HepG2 (cell line): ENCODE results near the gene HABP4. TPM values are rescaled to one million over a fixed set of nuclear protein-coding genes. Genes with fewer than 3 reads are reported as not detected.

Experiments
- ARHGAP35 ChIP-seq: sonication (generic); formaldehyde crosslinking; IDR thresholded peaks from 2 replicates; pipeline ENCODE4 v1.9.0; 2022; ENCODE audit warnings: mild to moderate bottlenecking, inconsistent platforms, moderate library complexity, missing genetic modification reagents, borderline replicate concordance
- BCL3 ChIP-seq: sonication (generic); formaldehyde crosslinking; IDR thresholded peaks from 2 replicates; pipeline ENCODE4 v1.5.1; 2020; ENCODE audit warnings: mild to moderate bottlenecking, missing genetic modification reagents, moderate library complexity
- CREB3 ChIP-seq: sonication (generic); formaldehyde crosslinking; IDR thresholded peaks from 2 replicates; pipeline ENCODE4 v1.5.0; 2020; ENCODE audit warnings: missing genetic modification reagents
- KLF13 ChIP-seq: sonication (generic); formaldehyde crosslinking; IDR thresholded peaks from 2 replicates; pipeline ENCODE4 v1.4.0; 2020; ENCODE audit warnings: mild to moderate bottlenecking, missing genetic modification reagents
- MIXL1 ChIP-seq: IDR thresholded peaks from 2 replicates; pipeline ENCODE4 v1.6.1; 2016
- MYC ChIP-seq: sonication (generic); formaldehyde crosslinking; IDR thresholded peaks from 2 replicates; pipeline ENCODE4 v1.9.0; 2021; ENCODE audit warnings: missing genetic modification reagents, borderline replicate concordance
- NFYC ChIP-seq: IDR thresholded peaks from 2 replicates; pipeline ENCODE4 v1.6.1; 2016; ENCODE audit warnings: missing genetic modification reagents, missing compliant biosample characterization
- RFX3 ChIP-seq: IDR thresholded peaks from 2 replicates; pipeline ENCODE4 v1.6.1; 2016; ENCODE audit warnings: missing biosample characterization, missing genetic modification reagents
- SIX1 ChIP-seq: sonication (generic); formaldehyde crosslinking; IDR thresholded peaks from 2 replicates; pipeline ENCODE4 v1.4.0; 2020; ENCODE audit warnings: missing genetic modification reagents, borderline replicate concordance
- SSRP1 ChIP-seq: IDR thresholded peaks from 2 replicates; pipeline ENCODE4 v1.6.1; 2016; ENCODE audit warnings: control low read depth
- TARDBP ChIP-seq: sonication (generic); formaldehyde crosslinking; IDR thresholded peaks from 2 replicates; pipeline ENCODE4 v1.8.0; 2022; ENCODE audit warnings: mild to moderate bottlenecking, missing genetic modification reagents
- TRIM24 ChIP-seq: sonication (generic); formaldehyde crosslinking; IDR thresholded peaks from 2 replicates; pipeline ENCODE4 v1.8.0; 2022; ENCODE audit warnings: mild to moderate bottlenecking, missing genetic modification reagents
- ZEB1 ChIP-seq: IDR thresholded peaks from 2 replicates; pipeline ENCODE4 v1.6.1; 2012; ENCODE audit warnings: mild to moderate bottlenecking, low read depth, inconsistent platforms; ENCODE audit not compliant: insufficient replicate concordance
- ZNF274 ChIP-seq: sonication (generic); formaldehyde crosslinking; IDR thresholded peaks from 2 replicates; pipeline ENCODE4 v1.5.1; 2020; ENCODE audit warnings: mild to moderate bottlenecking, missing genetic modification reagents
- ZNF275 ChIP-seq: sonication (generic); formaldehyde crosslinking; IDR thresholded peaks from 2 replicates; pipeline ENCODE4 v1.8.0; 2022; ENCODE audit warnings: missing genetic modification reagents, mild to moderate bottlenecking, inconsistent platforms, borderline replicate concordance
- ZNF33B ChIP-seq: sonication (generic); formaldehyde crosslinking; IDR thresholded peaks from 2 replicates; pipeline ENCODE4 v1.5.1; 2020; ENCODE audit warnings: mild to moderate bottlenecking, missing genetic modification reagents
- ZNF781 ChIP-seq: sonication (generic); formaldehyde crosslinking; IDR thresholded peaks from 2 replicates; pipeline ENCODE4 v1.5.1; 2020; ENCODE audit warnings: borderline replicate concordance, mild to moderate bottlenecking, missing genetic modification reagents; ENCODE audit errors: not compliant biosample characterization
- ZNF782 ChIP-seq: sonication (generic); formaldehyde crosslinking; IDR thresholded peaks from 2 replicates; pipeline ENCODE4 v1.4.0; 2020; ENCODE audit warnings: missing genetic modification reagents, mild to moderate bottlenecking, borderline replicate concordance
- ZNF878 ChIP-seq: sonication (generic); formaldehyde crosslinking; IDR thresholded peaks from 2 replicates; pipeline ENCODE4 v1.8.1; 2023; ENCODE audit warnings: mild to moderate bottlenecking, missing genetic modification reagents, moderate library complexity
- polyA plus RNA-seq, 8 experiments: library from polyadenylated mRNA; depleted of rRNA in 3 of 8; stranded (reverse) in 7 of 8; unstranded in 1 of 8; fragments of >200 nt; fragmentation: Illumina TruSeq in 4 of 8; extraction: Trizol in 4 of 8; gene quantifications; 2 replicates each; pipeline versions ENCODE4 v1.2.1 to v1.2.3, GENCODE V29; 2011 to 2016; ENCODE audit warnings: low read depth in 4 of 8, missing spikeins in 1 of 8, mixed read lengths in 1 of 8; ENCODE audit not compliant: insufficient read depth in 1 of 8
- total RNA-seq, 5 experiments: library from RNA; depleted of rRNA; stranded (reverse); fragments of >200 nt; fragmentation: Illumina TruSeq; extraction: Trizol; gene quantifications; 2 replicates each; pipeline ENCODE4 v1.2.3, GENCODE V29; 2016; ENCODE audit warnings: low read depth in 1 of 5
- TF ChIP-seq, protein P1 (sequence below): sonication (generic); formaldehyde crosslinking; IDR thresholded peaks from 2 replicates; pipeline ENCODE4 v1.4.0; 2020; ENCODE audit warnings: missing genetic modification reagents, borderline replicate concordance
- TF ChIP-seq, protein P2 (sequence below): fragments of 450-650 bp; IDR thresholded peaks from 2 replicates; pipeline ENCODE4 v1.6.1; 2017; ENCODE audit warnings: mild to moderate bottlenecking

HABP4 gene
- total and polyA plus RNA-seq, 2 of the 13 experiments (the other 11 are each of a cell fraction or from before 2014, with no cell fraction given): 14.3 to 26.6 TPM

DNA sequence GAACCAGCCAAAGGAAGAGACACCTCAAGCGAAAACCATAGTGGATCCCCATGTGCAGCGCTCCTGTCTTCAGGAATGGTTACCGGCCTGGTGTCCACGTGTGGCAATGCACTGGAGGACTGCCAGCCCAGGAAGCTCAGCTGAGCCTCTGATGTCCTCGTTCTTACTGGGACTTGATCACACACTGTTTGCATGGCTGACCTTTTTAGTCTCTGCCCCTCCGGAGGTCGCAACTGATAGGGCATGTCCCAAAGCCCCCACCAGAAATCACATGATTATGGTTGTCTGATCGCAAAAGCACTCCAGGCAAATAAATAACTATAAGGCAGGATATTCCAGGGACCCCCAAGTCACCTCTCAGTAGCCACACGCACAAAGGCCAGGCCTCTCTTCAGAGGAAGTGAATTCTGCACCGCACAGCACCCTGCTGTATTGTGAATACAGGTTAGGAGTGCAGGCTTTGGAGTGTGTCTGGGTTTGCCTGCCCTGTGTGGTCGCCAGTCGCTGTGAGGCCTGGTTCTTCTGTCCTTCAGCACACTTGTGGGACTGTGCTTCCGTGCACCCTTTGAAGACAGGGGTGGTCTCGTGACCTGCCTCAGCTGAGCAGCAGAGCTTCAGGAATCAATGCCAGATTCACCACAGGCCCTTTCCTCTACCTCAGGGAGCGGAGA, 13.4 kb upstream of the HABP4 start (continued):
- TF ChIP-seq CREB3 (CRISPR knock-in tag) (0 out of 2 replicates have a peak, but pooled peaks have one; percentile 53), ZNF782 (CRISPR knock-in tag) (no peak; the same call in 1 of the 2 replicates), ZEB1 (no peak), ZNF274 (CRISPR knock-in tag) (peak; percentile 52; the same call in 1 of the 2 replicates), NFYC (CRISPR knock-in tag) (no peak), MIXL1 (CRISPR knock-in tag) (no peak; the same call in 1 of the 2 replicates), KLF13 (no peak), SSRP1 (CRISPR knock-in tag) (no peak), ZNF781 (peak; percentile 86), ZNF33B (CRISPR knock-in tag) (peak; percentile 62; the same call in 1 of the 2 replicates), RFX3 (CRISPR knock-in tag) (0 out of 2 replicates have a peak, but pooled peaks have one; percentile 6), ZNF275 (CRISPR knock-in tag) (no peak), ZNF878 (CRISPR knock-in tag) (peak; percentile 92; the same call in 1 of the 2 replicates), ARHGAP35 (no peak), MYC (CRISPR knock-in tag) (peak; percentile 93), TRIM24 (CRISPR knock-in tag) (no peak), SIX1 (no peak), BCL3 (CRISPR knock-in tag) (0 out of 2 replicates have a peak, but pooled peaks have one; percentile 58), TARDBP (CRISPR knock-in tag) (peak; percentile 89)
- TF ChIP-seq, protein P1, sequence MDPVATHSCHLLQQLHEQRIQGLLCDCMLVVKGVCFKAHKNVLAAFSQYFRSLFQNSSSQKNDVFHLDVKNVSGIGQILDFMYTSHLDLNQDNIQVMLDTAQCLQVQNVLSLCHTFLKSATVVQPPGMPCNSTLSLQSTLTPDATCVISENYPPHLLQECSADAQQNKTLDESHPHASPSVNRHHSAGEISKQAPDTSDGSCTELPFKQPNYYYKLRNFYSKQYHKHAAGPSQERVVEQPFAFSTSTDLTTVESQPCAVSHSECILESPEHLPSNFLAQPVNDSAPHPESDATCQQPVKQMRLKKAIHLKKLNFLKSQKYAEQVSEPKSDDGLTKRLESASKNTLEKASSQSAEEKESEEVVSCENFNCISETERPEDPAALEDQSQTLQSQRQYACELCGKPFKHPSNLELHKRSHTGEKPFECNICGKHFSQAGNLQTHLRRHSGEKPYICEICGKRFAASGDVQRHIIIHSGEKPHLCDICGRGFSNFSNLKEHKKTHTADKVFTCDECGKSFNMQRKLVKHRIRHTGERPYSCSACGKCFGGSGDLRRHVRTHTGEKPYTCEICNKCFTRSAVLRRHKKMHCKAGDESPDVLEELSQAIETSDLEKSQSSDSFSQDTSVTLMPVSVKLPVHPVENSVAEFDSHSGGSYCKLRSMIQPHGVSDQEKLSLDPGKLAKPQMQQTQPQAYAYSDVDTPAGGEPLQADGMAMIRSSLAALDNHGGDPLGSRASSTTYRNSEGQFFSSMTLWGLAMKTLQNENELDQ (CRISPR knock-in tag): no peak
- TF ChIP-seq, protein P2, sequence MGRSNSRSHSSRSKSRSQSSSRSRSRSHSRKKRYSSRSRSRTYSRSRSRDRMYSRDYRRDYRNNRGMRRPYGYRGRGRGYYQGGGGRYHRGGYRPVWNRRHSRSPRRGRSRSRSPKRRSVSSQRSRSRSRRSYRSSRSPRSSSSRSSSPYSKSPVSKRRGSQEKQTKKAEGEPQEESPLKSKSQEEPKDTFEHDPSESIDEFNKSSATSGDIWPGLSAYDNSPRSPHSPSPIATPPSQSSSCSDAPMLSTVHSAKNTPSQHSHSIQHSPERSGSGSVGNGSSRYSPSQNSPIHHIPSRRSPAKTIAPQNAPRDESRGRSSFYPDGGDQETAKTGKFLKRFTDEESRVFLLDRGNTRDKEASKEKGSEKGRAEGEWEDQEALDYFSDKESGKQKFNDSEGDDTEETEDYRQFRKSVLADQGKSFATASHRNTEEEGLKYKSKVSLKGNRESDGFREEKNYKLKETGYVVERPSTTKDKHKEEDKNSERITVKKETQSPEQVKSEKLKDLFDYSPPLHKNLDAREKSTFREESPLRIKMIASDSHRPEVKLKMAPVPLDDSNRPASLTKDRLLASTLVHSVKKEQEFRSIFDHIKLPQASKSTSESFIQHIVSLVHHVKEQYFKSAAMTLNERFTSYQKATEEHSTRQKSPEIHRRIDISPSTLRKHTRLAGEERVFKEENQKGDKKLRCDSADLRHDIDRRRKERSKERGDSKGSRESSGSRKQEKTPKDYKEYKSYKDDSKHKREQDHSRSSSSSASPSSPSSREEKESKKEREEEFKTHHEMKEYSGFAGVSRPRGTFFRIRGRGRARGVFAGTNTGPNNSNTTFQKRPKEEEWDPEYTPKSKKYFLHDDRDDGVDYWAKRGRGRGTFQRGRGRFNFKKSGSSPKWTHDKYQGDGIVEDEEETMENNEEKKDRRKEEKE: no peak
